ENCODE results near the gene ASIC2. TPM values are rescaled to one million over a fixed set of nuclear protein-coding genes. Genes with fewer than 3 reads are reported as not detected.

Gene ASIC2
- total and polyA plus RNA-seq, 9 of the 15 experiments (the other 6 are each of a cell fraction or from before 2014, with no cell fraction given), result not detected

- Histone ChIP-seq H3K79me2 (ENCODE audit: control insufficient read depth, insufficient read depth, low read length) (no peaks in the 10 kb centered on the region), H3K27me3 (ENCODE audit: control insufficient read depth in 2 of 2, insufficient read depth in 2 of 2, low read length in 2 of 2) (no peaks in the 10 kb centered on the region; a peak in 2 of 5 replicates), H2AFZ (ENCODE audit: low read depth, low read length) (no peak overlapping the region), H3K27ac (ENCODE audit: extremely low read depth, low read depth, low read length) (no peak overlapping the region), H4K20me1 (replicated peaks; ENCODE audit: control insufficient read depth, insufficient read depth, low read length) (no peaks in the 10 kb centered on the region; the same call in 1 of the 2 replicates), H3K9me3 (replicated peaks; ENCODE audit: control insufficient read depth, insufficient read depth, low read depth, low read length) (no peaks in the 10 kb centered on the region), H3K9me1 (ENCODE audit: control insufficient read depth, insufficient read depth, low read length) (no peaks in the 10 kb centered on the region), H3K4me3 (no peak overlapping the region), H3K4me1 (replicated peaks in 1 of 2; ENCODE audit: control insufficient read depth in 2 of 2, insufficient read depth in 2 of 2, low read length in 2 of 2) (no peaks in the 10 kb centered on the region), H3K4me2 (ENCODE audit: insufficient read depth, low read length) (no peak overlapping the region), H3K9ac (ENCODE audit: insufficient read depth in 1 of 2, low read depth in 2 of 2, low read length in 2 of 2) (no peak overlapping the region), H3K36me3 (ENCODE audit: control insufficient read depth, insufficient read depth, low read length) (no peaks in the 10 kb centered on the region)
- no peak for DNase-seq (ENCODE audit: extremely low read depth in 1 of 4, low spot score in 3 of 4)
- intact Hi-C loops (cut with micrococcal nuclease) (no loop called here), in situ Hi-C loops (cut with MboI) (no loop called here)
- 0% methylated on average over 5 of the region's 5 CpGs for WGBS (ENCODE audit: insufficient coverage, low coverage, missing lambda C conversion rate)
- TF ChIP-seq ZEB2 (IDR thresholded peaks at IDR 0.05), result no peak
- no peak for TF ChIP-seq ARID3B (CRISPR knock-in tag; IDR thresholded peaks at IDR 0.05; ENCODE audit: borderline replicate concordance)
- TF ChIP-seq ZNF217 (CRISPR knock-in tag; IDR thresholded peaks at IDR 0.05), result no peak
- TF ChIP-seq ETV6 (IDR thresholded peaks at IDR 0.05; ENCODE audit: borderline replicate concordance in 1 of 2, low read depth in 2 of 2, low read length in 1 of 2), result no peak
- TF ChIP-seq ETV6 (CRISPR knock-in tag; IDR thresholded peaks at IDR 0.05; ENCODE audit: borderline replicate concordance), result no peak
- no peak for TF ChIP-seq SRSF1 (IDR thresholded peaks at IDR 0.05; ENCODE audit: low read depth, low read length)
- TF ChIP-seq, protein P1, sequence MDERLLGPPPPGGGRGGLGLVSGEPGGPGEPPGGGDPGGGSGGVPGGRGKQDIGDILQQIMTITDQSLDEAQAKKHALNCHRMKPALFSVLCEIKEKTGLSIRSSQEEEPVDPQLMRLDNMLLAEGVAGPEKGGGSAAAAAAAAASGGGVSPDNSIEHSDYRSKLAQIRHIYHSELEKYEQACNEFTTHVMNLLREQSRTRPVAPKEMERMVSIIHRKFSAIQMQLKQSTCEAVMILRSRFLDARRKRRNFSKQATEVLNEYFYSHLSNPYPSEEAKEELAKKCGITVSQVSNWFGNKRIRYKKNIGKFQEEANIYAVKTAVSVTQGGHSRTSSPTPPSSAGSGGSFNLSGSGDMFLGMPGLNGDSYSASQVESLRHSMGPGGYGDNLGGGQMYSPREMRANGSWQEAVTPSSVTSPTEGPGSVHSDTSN (CRISPR knock-in tag; IDR thresholded peaks at IDR 0.05; ENCODE audit: low read depth), result no peak
- TF ChIP-seq, protein P1 (tag; conservative IDR thresholded peaks at IDR 0.05; ENCODE audit: low read depth), result no peak
- no peak for TF ChIP-seq CC2D1A (IDR thresholded peaks at IDR 0.05)
- TF ChIP-seq ZBTB5 (IDR thresholded peaks at IDR 0.05), result no peak
- TF ChIP-seq SRF (CRISPR knock-in tag; IDR thresholded peaks at IDR 0.05), result no peak
- no peak for TF ChIP-seq ZKSCAN3 (CRISPR knock-in tag; IDR thresholded peaks at IDR 0.05)
- FAIRE-seq, result no peak
- POLR2A ChIA-PET, result no interaction called here
- BruUV-seq (replicated peaks), result no TSS peak
- ATAC-seq, result no peak
- CTCF ChIA-PET (ENCODE audit: low intra/inter-chr PET ratio), result no interaction called here
Observed at GRCh38 chr17:33151565-33151964, 141.5 kb downstream of the ASIC2 start.
